ENCODE data around the gene HOXC6.

The HOXC6 gene

GRCh38 chr12:54017027-54017788 lies 11.0 kb upstream of the HOXC6 start:
- Histone ChIP-seq H3K36me3 (ENCODE audit: control insufficient read depth, insufficient read depth, low read length) (no peaks in the 10 kb centered on the region), H3K27me3 (replicated peaks; ENCODE audit: control insufficient read depth, insufficient read depth, low read length) (peaks cover 1% of the 10 kb centered on the region), H3K4me3 (replicated peaks; ENCODE audit: low read depth, low read length) (peak overlapping the region; percentile 65)
- DNase-seq (ENCODE audit: extremely low read depth, insufficient read length) = no peak
- no peak for TF ChIP-seq CTCF (IDR thresholded peaks at IDR 0.05; ENCODE audit: insufficient read depth, low read length, poor library complexity, severe bottlenecking)

GRCh38 chr12:54017878-54018467 lies 10.3 kb upstream of the HOXC6 start:
- peak; percentile 96 for DNase-seq (ENCODE audit: extremely low read depth, insufficient read length)
- Histone ChIP-seq H3K27me3 (replicated peaks; ENCODE audit: control insufficient read depth, insufficient read depth, low read length) (peaks cover 1% of the 10 kb centered on the region), H3K4me3 (replicated peaks; ENCODE audit: low read depth, low read length) (peak overlapping the region; percentile 65), H3K36me3 (ENCODE audit: control insufficient read depth, insufficient read depth, low read length) (no peaks in the 10 kb centered on the region)
- TF ChIP-seq CTCF (IDR thresholded peaks at IDR 0.05; ENCODE audit: insufficient read depth, low read length, poor library complexity, severe bottlenecking) = no peak

- Histone ChIP-seq H3K27me3 (replicated peaks; ENCODE audit: control insufficient read depth, insufficient read depth, low read length) (peaks cover 1% of the 10 kb centered on the region; the same call in 1 of the 2 replicates), H3K4me3 (replicated peaks; ENCODE audit: low read depth, low read length) (peak overlapping the region; percentile 65), H3K36me3 (ENCODE audit: control insufficient read depth, insufficient read depth, low read length) (no peaks in the 10 kb centered on the region)
- DNase-seq (ENCODE audit: extremely low read depth, insufficient read length) = no peak
- no peak for TF ChIP-seq CTCF (IDR thresholded peaks at IDR 0.05; ENCODE audit: insufficient read depth, low read length, poor library complexity, severe bottlenecking)
Observed at GRCh38 chr12:54018468-54018984, 9.7 kb upstream of the HOXC6 start.

GRCh38 chr12:54019091-54019811 lies 9.0 kb upstream of the HOXC6 start:
- Histone ChIP-seq H3K27me3 (replicated peaks; ENCODE audit: control insufficient read depth, insufficient read depth, low read length) (peaks cover 1% of the 10 kb centered on the region; the same call in 1 of the 2 replicates), H3K36me3 (ENCODE audit: control insufficient read depth, insufficient read depth, low read length) (no peaks in the 10 kb centered on the region), H3K4me3 (replicated peaks; ENCODE audit: low read depth, low read length) (no peak overlapping the region)
- DNase-seq (ENCODE audit: extremely low read depth, insufficient read length) = no peak
- TF ChIP-seq CTCF (IDR thresholded peaks at IDR 0.05; ENCODE audit: insufficient read depth, low read length, poor library complexity, severe bottlenecking) = no peak

- DNase-seq (ENCODE audit: extremely low read depth, insufficient read length) = no peak
- Histone ChIP-seq H3K27me3 (replicated peaks; ENCODE audit: control insufficient read depth, insufficient read depth, low read length) (0 out of 2 replicates have a peak, but pooled peaks cover 1% of the 10 kb centered on the region), H3K4me3 (replicated peaks; ENCODE audit: low read depth, low read length) (no peak overlapping the region), H3K36me3 (ENCODE audit: control insufficient read depth, insufficient read depth, low read length) (no peaks in the 10 kb centered on the region)
- no peak for TF ChIP-seq CTCF (IDR thresholded peaks at IDR 0.05; ENCODE audit: insufficient read depth, low read length, poor library complexity, severe bottlenecking)
Observed at GRCh38 chr12:54019924-54020590, 8.2 kb upstream of the HOXC6 start.
